Glutamatergic neuron (in vitro differentiated cells): Measurements from ENCODE around the gene E2F7. TPM values are rescaled to one million over a fixed set of nuclear protein-coding genes. Genes with fewer than 3 reads are reported as not detected.
"Not testable (repeated sequence)": the region's sequence is repeated elsewhere in the genome, so short reads cannot be mapped to it uniquely, and the experiment has no call there.

Experiments used
- DNase-seq: peaks from one replicate; pipeline ENCODE4 v3.0.0; 2022
- H3K27ac Mint-ChIP-seq: one replicate; pipeline ENCODE4 v1.8.0; 2020; ENCODE audit warnings: mild to moderate bottlenecking, mixed read lengths, inconsistent platforms; ENCODE audit not compliant: unreplicated experiment
- H3K27me3 Mint-ChIP-seq: one replicate; pipeline ENCODE4 v1.8.0; 2020; ENCODE audit warnings: mild to moderate bottlenecking, moderate library complexity, mixed read lengths, inconsistent platforms; ENCODE audit not compliant: unreplicated experiment
- H3K36me3 Mint-ChIP-seq: one replicate; pipeline ENCODE4 v1.8.0; 2020; ENCODE audit warnings: mild to moderate bottlenecking, mixed read lengths, inconsistent platforms; ENCODE audit not compliant: unreplicated experiment
- H3K4me1 Mint-ChIP-seq: one replicate; pipeline ENCODE4 v1.8.0; 2020; ENCODE audit warnings: mild to moderate bottlenecking, low read depth, mixed read lengths, inconsistent platforms; ENCODE audit not compliant: unreplicated experiment
- H3K4me3 Mint-ChIP-seq: one replicate; pipeline ENCODE4 v1.8.0; 2020; ENCODE audit warnings: mild to moderate bottlenecking, mixed read lengths, inconsistent platforms; ENCODE audit not compliant: unreplicated experiment
- H3K9me3 Mint-ChIP-seq: one replicate; pipeline ENCODE4 v1.8.0; 2020; ENCODE audit warnings: mild to moderate bottlenecking, moderate library complexity, mixed read lengths, inconsistent platforms; ENCODE audit not compliant: unreplicated experiment
- CTCF ChIP-seq: fragments of 200-600 bp; sonication (generic); IDR thresholded peaks from one replicate; pipeline ENCODE4 v1.5.0; 2021; ENCODE audit not compliant: partially characterized antibody, unreplicated experiment
- total RNA-seq: library from RNA; stranded (reverse); fragmentation: NEBNext Ultra II Directional; extraction: Animal tissue kit (Norgen Biotek cat#: 25700); gene quantifications from one replicate; pipeline ENCODE4 v1.2.1, GENCODE V29; 2021; ENCODE audit not compliant: unreplicated experiment

Gene E2F7
- total RNA-seq, 1 donor from 2014 or later, result 4.2 TPM

GRCh38 chr12:77104286-77104685 is 38.9 kb upstream of the E2F7 start:
- DNase-seq, result no peak
- H3K27ac Mint-ChIP-seq, result no peak overlapping the region
- H3K36me3 Mint-ChIP-seq, result no peaks in the 10 kb centered on the region
- H3K4me3 Mint-ChIP-seq, result no peak overlapping the region
- no peaks in the 10 kb centered on the region for H3K4me1 Mint-ChIP-seq
- peaks cover 2% of the 10 kb centered on the region for H3K9me3 Mint-ChIP-seq
- no peaks in the 10 kb centered on the region for H3K27me3 Mint-ChIP-seq
- TF ChIP-seq CTCF, result no peak

GRCh38 chr12:77102691-77103090 is 37.3 kb upstream of the E2F7 start:
- Mint-ChIP-seq H3K27me3 (no peaks in the 10 kb centered on the region), H3K27ac (no peak overlapping the region), H3K9me3 (peaks cover 2% of the 10 kb centered on the region), H3K4me1 (no peaks in the 10 kb centered on the region), H3K4me3 (no peak overlapping the region), H3K36me3 (no peaks in the 10 kb centered on the region)
- no peak for TF ChIP-seq CTCF
- no peak for DNase-seq

GRCh38 chr12:77102123-77102522 is 36.8 kb upstream of the E2F7 start:
- H3K36me3 Mint-ChIP-seq, result no peaks in the 10 kb centered on the region
- no peak for DNase-seq
- no peak overlapping the region for H3K4me3 Mint-ChIP-seq
- no peak for TF ChIP-seq CTCF
- no peaks in the 10 kb centered on the region for H3K4me1 Mint-ChIP-seq
- H3K27me3 Mint-ChIP-seq, result no peaks in the 10 kb centered on the region
- H3K27ac Mint-ChIP-seq, result no peak overlapping the region
- H3K9me3 Mint-ChIP-seq, result peaks cover 2% of the 10 kb centered on the region

GRCh38 chr12:77099799-77100198 is 34.4 kb upstream of the E2F7 start:
- H3K9me3 Mint-ChIP-seq, result peaks cover 2% of the 10 kb centered on the region
- no peaks in the 10 kb centered on the region for H3K4me1 Mint-ChIP-seq
- no peak for DNase-seq
- no peaks in the 10 kb centered on the region for H3K36me3 Mint-ChIP-seq
- TF ChIP-seq CTCF, result no peak
- H3K4me3 Mint-ChIP-seq, result no peak overlapping the region
- no peak overlapping the region for H3K27ac Mint-ChIP-seq
- H3K27me3 Mint-ChIP-seq, result peaks cover 2% of the 10 kb centered on the region

DNA sequence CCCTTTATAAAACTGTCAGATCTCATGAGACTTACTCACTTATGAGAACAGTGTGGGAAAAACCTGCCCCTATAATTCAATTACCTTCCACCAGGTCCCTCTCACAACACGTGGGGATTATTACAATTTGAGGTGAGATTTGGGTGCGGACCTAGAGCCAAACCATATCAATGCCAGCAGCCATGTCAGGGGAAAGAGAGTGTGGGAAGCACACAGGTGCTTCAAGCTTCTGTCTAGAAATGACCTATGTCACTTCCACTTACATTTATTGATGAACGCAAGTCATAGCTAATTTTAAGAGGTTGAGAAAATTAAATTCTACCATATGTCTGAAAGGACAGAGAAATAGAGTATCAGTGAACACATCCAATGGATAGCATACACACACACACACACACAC is 32.5 kb upstream of the E2F7 start:
- H3K27ac Mint-ChIP-seq, result no peak overlapping the region
- H3K27me3 Mint-ChIP-seq, result peaks cover 2% of the 10 kb centered on the region
- H3K36me3 Mint-ChIP-seq, result no peaks in the 10 kb centered on the region
- H3K9me3 Mint-ChIP-seq, result peaks cover 2% of the 10 kb centered on the region
- no peak for TF ChIP-seq CTCF
- DNase-seq, result no peak
- H3K4me1 Mint-ChIP-seq, result no peaks in the 10 kb centered on the region
- H3K4me3 Mint-ChIP-seq, result no peak overlapping the region

GRCh38 chr12:77092227-77092626 is 26.9 kb upstream of the E2F7 start:
- H3K4me3 Mint-ChIP-seq, H3K27me3 Mint-ChIP-seq, H3K9me3 Mint-ChIP-seq, H3K27ac Mint-ChIP-seq, H3K4me1 Mint-ChIP-seq, DNase-seq, H3K36me3 Mint-ChIP-seq: not testable (repeated sequence)
